Fibroblast of lung (primary cell): ENCODE data around the gene ZNF598. TPM values are rescaled to one million over a fixed set of nuclear protein-coding genes. Genes with fewer than 3 reads are reported as not detected.
A peak's percentile ranks its signal among the peaks of the same experiment; 100 is the strongest.

Experiments used
- DNase-seq, 2 donors: peaks; one replicate each; pipeline versions ENCODE4 v3.0.0 to v3.0.0-alpha.2; 2010; ENCODE audit warnings: low read depth in 2 of 2
- H2AFZ ChIP-seq: 2 replicates; pipeline ENCODE4 v1.5.1; 2012; ENCODE audit warnings: low read length, control low read depth, inconsistent platforms
- H3K27ac ChIP-seq: 2 replicates; pipeline ENCODE4 v1.5.1; 2011; ENCODE audit warnings: low read length, control low read depth; ENCODE audit not compliant: insufficient read depth
- H3K27me3 ChIP-seq: 2 replicates; pipeline ENCODE4 v1.5.1; 2011; ENCODE audit warnings: mild to moderate bottlenecking, low read length; ENCODE audit not compliant: control insufficient read depth, insufficient read depth
- H3K36me3 ChIP-seq: 2 replicates; pipeline ENCODE4 v1.5.1; 2011; ENCODE audit warnings: low read length; ENCODE audit not compliant: control insufficient read depth, insufficient read depth
- H3K4me1 ChIP-seq: 2 replicates; pipeline ENCODE4 v1.5.1; 2011; ENCODE audit warnings: low read length; ENCODE audit not compliant: control insufficient read depth, insufficient read depth; ENCODE audit errors: extremely low read depth
- H3K4me2 ChIP-seq: 2 replicates; pipeline ENCODE4 v1.5.1; 2011; ENCODE audit warnings: low read length, control low read depth; ENCODE audit not compliant: insufficient read depth; ENCODE audit errors: extremely low read depth
- H3K4me3 ChIP-seq, 4 experiments: fragments of 200-600 bp in 1 of 4; sonication (generic) in 1 of 4; replicated peaks in 1 of 4; 2 replicates each; pipeline ENCODE4 v1.5.1; 2011 to 2016; ENCODE audit warnings: low read length in 4 of 4, low read depth in 3 of 4, mild to moderate bottlenecking in 3 of 4, control low read depth in 2 of 4, inconsistent platforms in 1 of 4, mixed read lengths in 1 of 4; ENCODE audit not compliant: insufficient read depth in 1 of 4; ENCODE audit errors: control extremely low read depth in 1 of 4
- H3K79me2 ChIP-seq: 2 replicates; pipeline ENCODE4 v1.5.1; 2012; ENCODE audit warnings: mild to moderate bottlenecking, low read length, inconsistent platforms; ENCODE audit not compliant: control insufficient read depth, insufficient read depth
- H3K9ac ChIP-seq: 2 replicates; pipeline ENCODE4 v1.5.1; 2011; ENCODE audit warnings: mild to moderate bottlenecking, low read length, control low read depth; ENCODE audit not compliant: insufficient read depth
- H3K9me3 ChIP-seq: 2 replicates; pipeline ENCODE4 v1.5.1; 2012; ENCODE audit warnings: low read depth, low read length; ENCODE audit not compliant: control insufficient read depth, insufficient read depth
- H4K20me1 ChIP-seq: 2 replicates; pipeline ENCODE4 v1.5.1; 2011; ENCODE audit warnings: low read length; ENCODE audit not compliant: control insufficient read depth, insufficient read depth; ENCODE audit errors: extremely low read depth
- CTCF ChIP-seq, 2 donors: IDR thresholded peaks in 1 of 2; conservative IDR thresholded peaks in 1 of 2; 1 replicate in 1 of 2; 2 replicates in 1 of 2; pipeline ENCODE4 v1.5.1; 2011 to 2012; ENCODE audit warnings: low read length in 2 of 2, control low read depth in 1 of 2, inconsistent platforms in 1 of 2, low read depth in 1 of 2, mild to moderate bottlenecking in 1 of 2
- EZH2 ChIP-seq: IDR thresholded peaks from 2 replicates; pipeline ENCODE4 v1.5.1; 2012; ENCODE audit warnings: low read length, control low read depth, mild to moderate bottlenecking; ENCODE audit errors: missing control alignments
- polyA plus RNA-seq, 2 donors: library from polyadenylated mRNA; depleted of rRNA in 1 of 2; stranded (reverse) in 1 of 2; unstranded in 1 of 2; fragments of >200 nt; gene quantifications; 2 replicates each; pipeline ENCODE4 v1.2.1, GENCODE V29; 2011 to 2012; ENCODE audit warnings: missing spikeins in 1 of 2
- total RNA-seq: library from RNA; depleted of rRNA; stranded (reverse); fragments of >200 nt; gene quantifications from 2 replicates; pipeline ENCODE4 v1.2.1, GENCODE V29; 2014

ZNF598 gene
- total and polyA plus RNA-seq, 2 donors (not counting 1 experiment from before 2014, with no cell fraction given) = 11.6 to 18.8 TPM

- no peaks in the 10 kb centered on the region for H4K20me1 ChIP-seq
- no peak overlapping the region for H3K9ac ChIP-seq
- peaks cover 32% of the 10 kb centered on the region for H3K36me3 ChIP-seq
- H3K27me3 ChIP-seq = no peaks in the 10 kb centered on the region
- H2AFZ ChIP-seq = no peak overlapping the region
- no peaks in the 10 kb centered on the region for H3K9me3 ChIP-seq
- no peak overlapping the region for H3K4me2 ChIP-seq
- no peaks in the 10 kb centered on the region for H3K4me1 ChIP-seq
- TF ChIP-seq EZH2 (no peak), CTCF (conservative IDR thresholded peaks at IDR 0.05 in 1 of 2, IDR thresholded peaks at IDR 0.05 in 1 of 2; ENCODE audit: low read depth in 1 of 2, low read length in 2 of 2) (no peak)
- no peak for DNase-seq
- H3K27ac ChIP-seq = no peak overlapping the region
- no peak overlapping the region for H3K4me3 ChIP-seq
- H3K79me2 ChIP-seq = peaks cover 16% of the 10 kb centered on the region
Observed at GRCh38 chr16:1973461-1974156, 36.0 kb downstream of the ZNF598 start.

GRCh38 chr16:1972490-1972877, 37.1 kb downstream of the ZNF598 start:
- Histone ChIP-seq H4K20me1 (no peaks in the 10 kb centered on the region), H3K79me2 (peaks cover 16% of the 10 kb centered on the region), H3K4me2 (peak overlapping the region; percentile 33), H3K4me3 (peak overlapping the region; percentile 84 to 94 (median 88)), H3K27ac (peak overlapping the region; percentile 89), H2AFZ (no peak overlapping the region), H3K27me3 (no peaks in the 10 kb centered on the region), H3K4me1 (no peaks in the 10 kb centered on the region), H3K9ac (peak overlapping the region; percentile 87), H3K9me3 (no peaks in the 10 kb centered on the region), H3K36me3 (peaks cover 23% of the 10 kb centered on the region)
- DNase-seq = peak in 1 of 2 donors; percentile 27
- TF ChIP-seq CTCF (conservative IDR thresholded peaks at IDR 0.05 in 1 of 2, IDR thresholded peaks at IDR 0.05 in 1 of 2; ENCODE audit: low read depth in 1 of 2, low read length in 2 of 2) (no peak), EZH2 (no peak)

- peak; percentile 92 to 93 for DNase-seq
- Histone ChIP-seq H4K20me1 (no peaks in the 10 kb centered on the region), H3K27ac (peak within 1 kb of the TSS; percentile 89), H2AFZ (peak within 1 kb of the TSS; percentile 79), H3K79me2 (peaks cover 16% of the 10 kb centered on the region), H3K4me2 (peak within 1 kb of the TSS; percentile 93), H3K4me1 (no peaks in the 10 kb centered on the region), H3K27me3 (no peaks in the 10 kb centered on the region), H3K36me3 (peaks cover 22% of the 10 kb centered on the region), H3K4me3 (peak within 1 kb of the TSS; percentile 84 to 94 (median 88)), H3K9me3 (no peaks in the 10 kb centered on the region), H3K9ac (peak within 1 kb of the TSS; percentile 87)
- TF ChIP-seq CTCF (conservative IDR thresholded peaks at IDR 0.05 in 1 of 2, IDR thresholded peaks at IDR 0.05 in 1 of 2; ENCODE audit: low read depth in 1 of 2, low read length in 2 of 2) (no peak), EZH2 (no peak)
Observed at GRCh38 chr16:1971796-1972489, 37.7 kb downstream of the ZNF598 start, which contains the start of gene TBL3. TBL3 (plus strand) TSS chr16:1972053; CDS start chr16:1972165, 112 bp downstream.
